MCF 10A (cell line): ENCODE measurements around the gene HNMT. TPM values are rescaled to one million over a fixed set of nuclear protein-coding genes. Genes with fewer than 3 reads are reported as not detected.

Experiments
- BruUV-seq: library from RNA; stranded (reverse); fragments of 400-500 nt; replicated peaks from 2 replicates; lab custom pipeline; 2021; lab: Mats Ljungman, UMichigan
- CTCF ChIA-PET: fragments of 300-600 bp; sonication (Branson Sonifier 250); formaldehyde crosslinking; extraction: SDS; loops from one replicate; lab custom pipeline; 2021; ENCODE audit warnings: antibody characterized with exemption, inconsistent platforms; lab: Yijun Ruan, JAX
- POLR2A ChIA-PET: fragments of 300-600, 350-650 bp; sonication (Branson Sonifier 250); formaldehyde crosslinking; extraction: SDS; loops from one replicate; lab custom pipeline; 2020; ENCODE audit warnings: antibody characterized with exemption, inconsistent platforms; lab: Yijun Ruan, JAX
- DNase-seq: peaks from one replicate; pipeline ENCODE4 v3.0.0-alpha.2; 2018; ENCODE audit not compliant: unreplicated experiment
- H3K27ac Mint-ChIP-seq: one replicate; pipeline ENCODE4 v1.8.0; 2022; ENCODE audit warnings: mild to moderate bottlenecking, low read depth, mixed read lengths; ENCODE audit not compliant: unreplicated experiment
- H3K27me3 Mint-ChIP-seq: one replicate; pipeline ENCODE4 v1.8.0; 2022; ENCODE audit warnings: mixed read lengths; ENCODE audit not compliant: insufficient read depth, unreplicated experiment
- H3K36me3 Mint-ChIP-seq: one replicate; pipeline ENCODE4 v1.8.0; 2022; ENCODE audit warnings: mild to moderate bottlenecking, moderate library complexity, mixed read lengths; ENCODE audit not compliant: insufficient read depth, unreplicated experiment
- H3K4me1 Mint-ChIP-seq: one replicate; pipeline ENCODE4 v1.8.0; 2022; ENCODE audit warnings: mixed read lengths; ENCODE audit not compliant: insufficient read depth, unreplicated experiment
- H3K4me3 Mint-ChIP-seq: one replicate; pipeline ENCODE4 v1.8.0; 2022; ENCODE audit warnings: mild to moderate bottlenecking, moderate library complexity, mixed read lengths; ENCODE audit not compliant: unreplicated experiment
- H3K9me3 Mint-ChIP-seq: one replicate; pipeline ENCODE4 v1.8.0; 2022; ENCODE audit warnings: mixed read lengths; ENCODE audit not compliant: unreplicated experiment
- CTCF ChIP-seq: fragments of 200-600 bp; IDR thresholded peaks from one replicate; pipeline ENCODE4 v1.8.0; 2022; ENCODE audit warnings: antibody characterized with exemption, mild to moderate bottlenecking; ENCODE audit not compliant: unreplicated experiment
- intact Hi-C: fragments of 100-400 bp; cut with micrococcal nuclease; formaldehyde crosslinking; loops from 2 replicates; pipeline ENCODE4 v1.14.1; 2022
- total RNA-seq: library from RNA; stranded (reverse); gene quantifications from 2 replicates; pipeline ENCODE4 v1.2.3, GENCODE V29; 2022

The HNMT gene
- total RNA-seq, 1 experiment from 2014 or later, result 0.28 TPM

- TF ChIP-seq CTCF, result no peak
- no peak for DNase-seq
- BruUV-seq, result no TSS peak
- Mint-ChIP-seq H3K36me3 (no peaks in the 10 kb centered on the region), H3K9me3 (no peaks in the 10 kb centered on the region), H3K27me3 (no peaks in the 10 kb centered on the region), H3K27ac (no peak overlapping the region), H3K4me1 (no peaks in the 10 kb centered on the region), H3K4me3 (no peak overlapping the region)
- ChIA-PET POLR2A (interaction anchor here (1.3 kb wide), 1 partner anchor 14 kb away, joined by 3 read pairs; no protein-coding TSS in a partner anchor), CTCF (no interaction called here)
- intact Hi-C loops, result no loop called here
Observed at GRCh38 chr2:138058427-138058826, 94.2 kb downstream of the HNMT start.

DNA sequence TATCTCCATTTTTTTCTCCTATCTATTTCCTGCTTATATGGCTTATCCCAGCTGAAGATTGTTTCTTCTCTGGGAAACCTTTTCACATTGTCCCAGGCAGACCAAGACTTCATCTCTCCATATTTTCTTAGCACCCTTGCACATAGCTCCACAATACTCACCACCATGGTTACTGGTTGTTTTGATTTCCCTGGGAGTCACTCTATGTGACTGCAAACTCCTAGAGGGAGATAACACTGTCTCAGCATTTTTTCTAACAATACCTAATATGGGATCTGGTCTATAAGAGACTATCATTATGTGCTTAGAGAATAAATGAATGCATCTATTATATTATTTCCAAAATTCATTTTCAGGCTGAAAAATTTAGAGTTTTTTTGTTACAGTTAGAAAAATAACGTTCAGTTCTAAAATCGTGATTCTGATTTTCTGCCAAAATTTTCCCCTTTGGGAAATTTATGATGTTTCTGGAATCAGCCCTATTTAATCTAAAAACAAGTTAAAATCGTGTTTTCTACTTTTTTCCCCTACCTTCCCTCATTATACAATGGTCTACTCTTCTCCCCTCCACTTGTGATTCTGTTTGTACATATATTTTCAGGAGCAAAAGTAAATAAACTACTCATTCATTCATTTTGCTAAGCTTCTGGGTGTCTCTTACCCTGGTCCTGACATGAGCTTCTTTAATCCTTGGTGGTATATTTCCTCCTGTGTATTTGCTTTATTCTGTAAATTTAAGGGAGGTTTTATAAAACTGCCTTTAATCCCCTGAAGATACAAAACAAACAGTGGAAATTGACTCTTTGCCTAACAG, 95.4 kb downstream of the HNMT start:
- Mint-ChIP-seq H3K27me3 (no peaks in the 10 kb centered on the region), H3K9me3 (no peaks in the 10 kb centered on the region), H3K36me3 (no peaks in the 10 kb centered on the region), H3K4me3 (no peak overlapping the region), H3K27ac (no peak overlapping the region), H3K4me1 (no peaks in the 10 kb centered on the region)
- intact Hi-C loops, result no loop called here
- ChIA-PET POLR2A (interaction anchor here (0.5 to 1.8 kb wide), 6 partner anchors 12 to 219 kb away, joined by 3 to 10 read pairs (median 3); no protein-coding TSS in a partner anchor), CTCF (interaction anchor here (1.0 kb wide), 1 partner anchor 113 kb away, joined by 3 read pairs; no protein-coding TSS in a partner anchor)
- peak; percentile 19 for DNase-seq
- no TSS peak for BruUV-seq
- TF ChIP-seq CTCF, result no peak

GRCh38 chr2:138060301-138060635, 96.0 kb downstream of the HNMT start:
- DNase-seq, result peak; percentile 95
- no peak overlapping the region for H3K27ac Mint-ChIP-seq
- H3K4me1 Mint-ChIP-seq, result no peaks in the 10 kb centered on the region
- H3K9me3 Mint-ChIP-seq, result no peaks in the 10 kb centered on the region
- H3K4me3 Mint-ChIP-seq, result no peak overlapping the region
- POLR2A ChIA-PET, result interaction anchor here (0.9 to 1.8 kb wide), 4 partner anchors 12 to 219 kb away, joined by 3 to 10 read pairs (median 3); no protein-coding TSS in a partner anchor
- no peak for TF ChIP-seq CTCF
- BruUV-seq, result no TSS peak
- CTCF ChIA-PET, result interaction anchor here (1.0 kb wide), 1 partner anchor 113 kb away, joined by 3 read pairs; no protein-coding TSS in a partner anchor
- no peaks in the 10 kb centered on the region for H3K36me3 Mint-ChIP-seq
- intact Hi-C loops, result no loop called here
- H3K27me3 Mint-ChIP-seq, result no peaks in the 10 kb centered on the region

DNA sequence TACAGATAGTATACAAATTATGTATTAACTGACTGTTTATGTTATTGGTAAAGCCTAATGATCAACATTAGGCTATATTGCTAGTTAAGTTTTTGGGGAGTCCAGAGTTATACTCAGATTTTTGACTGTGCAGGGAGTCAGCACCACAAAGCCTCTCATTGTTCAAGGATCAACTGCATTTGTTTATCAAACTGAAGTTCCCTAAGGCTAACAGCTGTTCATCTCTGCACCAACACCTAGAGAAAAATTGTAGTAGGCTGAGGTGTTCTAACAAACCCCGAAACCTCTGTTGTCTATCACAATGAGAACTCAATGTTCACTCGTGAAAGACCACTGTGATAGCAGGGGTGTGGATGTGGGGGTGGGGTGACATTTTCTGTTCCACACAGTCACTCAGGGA, 97.7 kb downstream of the HNMT start:
- TF ChIP-seq CTCF, result no peak
- POLR2A ChIA-PET, result no interaction called here
- no peak overlapping the region for H3K27ac Mint-ChIP-seq
- DNase-seq, result no peak
- no peak overlapping the region for H3K4me3 Mint-ChIP-seq
- intact Hi-C loops, result no loop called here
- CTCF ChIA-PET, result interaction anchor here (1.2 kb wide), 1 partner anchor 22 kb away, joined by 3 read pairs; no protein-coding TSS in a partner anchor
- no peaks in the 10 kb centered on the region for H3K27me3 Mint-ChIP-seq
- H3K4me1 Mint-ChIP-seq, result no peaks in the 10 kb centered on the region
- H3K36me3 Mint-ChIP-seq, result no peaks in the 10 kb centered on the region
- H3K9me3 Mint-ChIP-seq, result no peaks in the 10 kb centered on the region
- BruUV-seq, result no TSS peak
